Keratinocyte (primary cell): ENCODE results near the gene EXOC3. TPM values are rescaled to one million over a fixed set of nuclear protein-coding genes. Genes with fewer than 3 reads are reported as not detected.

Experiments
- DNase-seq: peaks from one replicate; pipeline ENCODE4 v3.0.0-alpha.2; 2011; ENCODE audit warnings: low read depth, missing footprints, low spot score
- FAIRE-seq: peaks from 2 replicates; lab custom pipeline; 2011; peaks lifted over from hg19 to GRCh38; lab: Jason Lieb, UNC
- H2AFZ ChIP-seq: 2 replicates; pipeline ENCODE4 v1.6.0; 2012; ENCODE audit warnings: low read length, control low read depth, inconsistent platforms; ENCODE audit not compliant: control insufficient read depth
- H3K27ac ChIP-seq: 2 replicates; pipeline ENCODE4 v1.5.1; 2011; ENCODE audit warnings: low read length; ENCODE audit not compliant: control insufficient read depth, insufficient read depth
- H3K27me3 ChIP-seq: 3 replicates; pipeline ENCODE4 v1.6.0; 2011; ENCODE audit warnings: low read length; ENCODE audit not compliant: control insufficient read depth, insufficient read depth; ENCODE audit errors: extremely low read depth
- H3K36me3 ChIP-seq, 2 experiments: 2 replicates in 1 of 2; 3 replicates in 1 of 2; pipeline ENCODE4 v1.5.1; 2011; ENCODE audit warnings: low read length in 2 of 2, mild to moderate bottlenecking in 1 of 2; ENCODE audit not compliant: control insufficient read depth in 2 of 2, insufficient read depth in 2 of 2; ENCODE audit errors: extremely low read depth in 1 of 2
- H3K4me1 ChIP-seq: 3 replicates; pipeline ENCODE4 v1.5.1; 2011; ENCODE audit warnings: low read length; ENCODE audit not compliant: control insufficient read depth, insufficient read depth; ENCODE audit errors: extremely low read depth
- H3K4me2 ChIP-seq: 3 replicates; pipeline ENCODE4 v1.6.0; 2011; ENCODE audit warnings: low read depth, low read length; ENCODE audit not compliant: control insufficient read depth, insufficient read depth; ENCODE audit errors: extremely low read depth
- H3K4me3 ChIP-seq, 3 experiments: fragments of 200-600 bp in 1 of 3; sonication (generic) in 1 of 3; 2 replicates in 2 of 3; 3 replicates in 1 of 3; pipeline ENCODE4 v1.5.1; 2011 to 2016; ENCODE audit warnings: low read length in 3 of 3, mild to moderate bottlenecking in 3 of 3, control low read depth in 2 of 3, inconsistent platforms in 1 of 3, low read depth in 1 of 3, mixed read lengths in 1 of 3, mixed run types in 1 of 3, moderate library complexity in 1 of 3; ENCODE audit not compliant: control insufficient read depth in 2 of 3, insufficient read depth in 2 of 3; ENCODE audit errors: extremely low read depth in 1 of 3
- H3K79me2 ChIP-seq: 2 replicates; pipeline ENCODE4 v1.6.0; 2012; ENCODE audit warnings: low read length; ENCODE audit not compliant: control insufficient read depth, insufficient read depth
- H3K9ac ChIP-seq: 3 replicates; pipeline ENCODE4 v1.6.0; 2011; ENCODE audit warnings: low read length; ENCODE audit not compliant: control insufficient read depth, insufficient read depth; ENCODE audit errors: extremely low read depth
- H3K9me1 ChIP-seq: 3 replicates; pipeline ENCODE4 v1.6.0; 2011; ENCODE audit warnings: low read length; ENCODE audit not compliant: control insufficient read depth, insufficient read depth; ENCODE audit errors: extremely low read depth
- H3K9me3 ChIP-seq: 2 replicates; pipeline ENCODE4 v1.5.1; 2012; ENCODE audit warnings: low read depth, low read length; ENCODE audit not compliant: control insufficient read depth
- H4K20me1 ChIP-seq: 3 replicates; pipeline ENCODE4 v1.6.0; 2011; ENCODE audit warnings: low read length; ENCODE audit not compliant: control insufficient read depth, insufficient read depth; ENCODE audit errors: extremely low read depth
- CTCF ChIP-seq, 3 experiments: IDR thresholded peaks in 1 of 3; conservative IDR thresholded peaks in 1 of 3; optimal IDR thresholded peaks in 1 of 3; 2 replicates in 2 of 3; 3 replicates in 1 of 3; pipeline versions ENCODE3 to v1.5.1; 2011; ENCODE audit warnings: low read length in 3 of 3, mild to moderate bottlenecking in 3 of 3, moderate library complexity in 2 of 3, control low read depth in 1 of 3, inconsistent platforms in 1 of 3; ENCODE audit not compliant: insufficient read depth in 2 of 3; ENCODE audit errors: extremely low read depth in 1 of 3
- EZH2 ChIP-seq: IDR thresholded peaks from one replicate; pipeline ENCODE4 v1.6.1; 2012; ENCODE audit warnings: inconsistent platforms, mild to moderate bottlenecking, low read length, moderate library complexity
- dilution Hi-C: fragments of 300-500 bp; cut with MboI; formaldehyde crosslinking; loops from one replicate; pipeline ENCODE4 v1.7.0; 2020; ENCODE audit warnings: low sequenced_read_pairs; ENCODE audit not compliant: extremely low pct_ligation_motif_present
- polyA plus RNA-seq, 5 experiments: library from polyadenylated mRNA; depleted of rRNA in 3 of 5; stranded (reverse) in 3 of 5; stranded (forward) in 1 of 5; unstranded in 1 of 5; fragments of >200 nt; gene quantifications; 1 replicate in 1 of 5; 2 replicates in 3 of 5; 3 replicates in 1 of 5; pipeline versions ENCODE4 v1.2.1 to v1.2.3, GENCODE V29; 2011 to 2012; ENCODE audit warnings: missing spikeins in 2 of 5, low read depth in 1 of 5, low replicate concordance in 1 of 5

EXOC3 gene
- polyA plus RNA-seq, 1 donor (not counting 4 experiments of a cell fraction or from before 2014, with no cell fraction given), result 14.2 TPM

GRCh38 chr5:477247-477646 is 34.3 kb downstream of the EXOC3 start:
- no peak overlapping the region for H3K27ac ChIP-seq
- FAIRE-seq, result no peak
- dilution Hi-C loops, result no loop called here

GRCh38 chr5:477871-478270 is 34.9 kb downstream of the EXOC3 start:
- no peak overlapping the region for H2AFZ ChIP-seq
- H3K27me3 ChIP-seq, result peaks cover 28% of the 10 kb centered on the region
- H3K9ac ChIP-seq, result no peak overlapping the region
- dilution Hi-C loops, result no loop called here
- H4K20me1 ChIP-seq, result no peaks in the 10 kb centered on the region
- H3K4me2 ChIP-seq, result no peak overlapping the region
- DNase-seq (no peak), FAIRE-seq (no peak)
- H3K9me1 ChIP-seq, result no peaks in the 10 kb centered on the region
- peaks cover 13% of the 10 kb centered on the region for H3K4me1 ChIP-seq
- H3K9me3 ChIP-seq, result no peaks in the 10 kb centered on the region
- H3K36me3 ChIP-seq, result no peaks in the 10 kb centered on the region
- TF ChIP-seq EZH2 (no peak), CTCF (optimal IDR thresholded peaks at IDR 0.05 in 1 of 3, IDR thresholded peaks at IDR 0.05 in 1 of 3, conservative IDR thresholded peaks at IDR 0.05 in 1 of 3; ENCODE audit: extremely low read depth in 1 of 3, insufficient read depth in 2 of 3, low read length in 3 of 3) (no peak)
- H3K4me3 ChIP-seq, result no peak overlapping the region
- H3K79me2 ChIP-seq, result no peaks in the 10 kb centered on the region
- no peak overlapping the region for H3K27ac ChIP-seq

More at GRCh38 chr5:477247-477646, 34.3 kb downstream of the EXOC3 start:
- Histone ChIP-seq H3K36me3 (no peaks in the 10 kb centered on the region), H3K27me3 (peaks cover 28% of the 10 kb centered on the region), H4K20me1 (no peaks in the 10 kb centered on the region), H3K79me2 (peaks cover 3% of the 10 kb centered on the region), H3K4me2 (no peak overlapping the region), H3K9me3 (no peaks in the 10 kb centered on the region), H3K9ac (no peak overlapping the region), H3K4me1 (peaks cover 13% of the 10 kb centered on the region), H2AFZ (no peak overlapping the region), H3K9me1 (no peaks in the 10 kb centered on the region), H3K4me3 (no peak overlapping the region)
- no peak for DNase-seq
- TF ChIP-seq EZH2 (no peak), CTCF (optimal IDR thresholded peaks at IDR 0.05 in 1 of 3, IDR thresholded peaks at IDR 0.05 in 1 of 3, conservative IDR thresholded peaks at IDR 0.05 in 1 of 3; ENCODE audit: extremely low read depth in 1 of 3, insufficient read depth in 2 of 3, low read length in 3 of 3) (no peak)
